ENCODE results near the gene HPSE2.

Gene HPSE2

DNA sequence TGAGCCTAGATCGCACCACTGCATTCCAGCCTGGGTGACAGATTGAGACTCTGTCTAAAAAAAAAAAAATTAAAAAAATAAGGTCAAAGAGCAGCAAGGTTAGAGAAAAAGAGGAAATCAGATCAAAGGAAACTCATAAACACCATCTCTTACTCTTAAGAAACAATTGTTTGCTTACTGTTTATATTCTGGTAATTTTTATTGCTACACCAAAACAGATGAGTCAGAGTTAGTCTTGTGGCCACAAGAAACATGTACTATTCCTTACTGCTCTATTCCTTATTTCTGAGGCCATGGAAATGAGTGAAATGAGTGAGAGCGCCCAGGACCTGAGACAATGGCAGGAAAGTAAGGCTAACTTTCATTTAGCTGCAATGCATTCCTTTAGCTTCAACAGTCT is 387.3 kb downstream of the HPSE2 start:
- TF ChIP-seq, protein P1, sequence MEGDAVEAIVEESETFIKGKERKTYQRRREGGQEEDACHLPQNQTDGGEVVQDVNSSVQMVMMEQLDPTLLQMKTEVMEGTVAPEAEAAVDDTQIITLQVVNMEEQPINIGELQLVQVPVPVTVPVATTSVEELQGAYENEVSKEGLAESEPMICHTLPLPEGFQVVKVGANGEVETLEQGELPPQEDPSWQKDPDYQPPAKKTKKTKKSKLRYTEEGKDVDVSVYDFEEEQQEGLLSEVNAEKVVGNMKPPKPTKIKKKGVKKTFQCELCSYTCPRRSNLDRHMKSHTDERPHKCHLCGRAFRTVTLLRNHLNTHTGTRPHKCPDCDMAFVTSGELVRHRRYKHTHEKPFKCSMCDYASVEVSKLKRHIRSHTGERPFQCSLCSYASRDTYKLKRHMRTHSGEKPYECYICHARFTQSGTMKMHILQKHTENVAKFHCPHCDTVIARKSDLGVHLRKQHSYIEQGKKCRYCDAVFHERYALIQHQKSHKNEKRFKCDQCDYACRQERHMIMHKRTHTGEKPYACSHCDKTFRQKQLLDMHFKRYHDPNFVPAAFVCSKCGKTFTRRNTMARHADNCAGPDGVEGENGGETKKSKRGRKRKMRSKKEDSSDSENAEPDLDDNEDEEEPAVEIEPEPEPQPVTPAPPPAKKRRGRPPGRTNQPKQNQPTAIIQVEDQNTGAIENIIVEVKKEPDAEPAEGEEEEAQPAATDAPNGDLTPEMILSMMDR (conservative IDR thresholded peaks at IDR 0.05): no peak
- H3K27ac ChIP-seq: no peak overlapping the region

DNA sequence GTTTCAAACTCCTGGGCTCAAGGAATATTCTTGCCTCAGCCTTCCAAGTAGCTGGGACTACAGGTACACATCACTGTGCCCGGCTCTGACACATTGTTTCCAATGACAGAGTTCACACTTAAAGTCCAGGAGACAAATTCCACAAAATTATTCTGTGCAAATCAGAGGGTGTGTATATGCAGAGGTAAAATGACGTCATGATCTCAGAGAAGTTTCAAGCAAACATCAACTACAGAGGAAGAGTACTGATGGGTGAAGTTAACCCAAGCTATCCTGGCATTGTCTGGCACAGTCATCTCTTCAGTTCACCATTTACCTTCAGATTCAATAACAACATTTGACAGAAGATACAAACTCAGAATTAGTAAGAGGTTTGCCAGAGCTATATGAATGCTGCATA is 388.9 kb downstream of the HPSE2 start:
- no peak overlapping the region for H3K27ac ChIP-seq
- TF ChIP-seq, protein P1 (conservative IDR thresholded peaks at IDR 0.05): no peak

DNA sequence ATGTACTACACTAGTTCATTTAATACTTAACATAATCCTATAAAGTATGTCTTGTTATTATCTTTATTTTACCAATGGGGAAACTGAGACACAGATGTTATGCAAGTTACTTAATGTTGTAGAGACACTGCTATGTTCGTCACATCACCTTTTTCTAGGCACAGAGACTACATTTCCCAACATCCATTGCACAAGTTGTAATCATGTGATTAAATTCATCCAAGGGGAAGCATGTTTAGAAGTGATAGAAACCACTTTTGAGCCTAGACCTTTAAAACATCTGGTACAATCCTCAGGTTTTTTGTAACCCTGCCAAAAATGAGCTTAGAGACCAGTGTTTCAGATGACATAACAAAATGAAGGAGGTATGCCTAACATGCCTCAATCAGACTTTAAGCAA is 402.1 kb downstream of the HPSE2 start:
- TF ChIP-seq, protein P1 (conservative IDR thresholded peaks at IDR 0.05): no peak
- H3K27ac ChIP-seq: no peak overlapping the region

DNA sequence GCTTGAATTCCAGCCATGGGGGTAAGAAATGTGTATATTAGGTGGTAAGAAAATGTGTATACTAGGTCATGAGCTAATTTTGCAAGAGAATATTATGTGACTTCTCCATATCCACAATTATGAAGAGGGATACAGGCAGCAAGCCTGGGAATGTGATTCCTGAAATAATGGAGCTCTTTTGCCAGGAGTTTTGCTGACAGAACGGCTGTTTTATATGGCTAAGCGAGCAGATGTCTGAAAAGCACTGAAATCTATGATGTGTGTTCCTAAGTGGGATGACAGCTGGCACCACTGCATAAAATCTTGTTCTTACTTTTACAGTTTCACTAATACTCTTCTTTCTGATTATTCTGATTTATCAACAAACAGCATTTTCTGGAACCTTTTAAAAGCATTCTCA is 402.9 kb downstream of the HPSE2 start:
- TF ChIP-seq, protein P1 (conservative IDR thresholded peaks at IDR 0.05): no peak

DNA sequence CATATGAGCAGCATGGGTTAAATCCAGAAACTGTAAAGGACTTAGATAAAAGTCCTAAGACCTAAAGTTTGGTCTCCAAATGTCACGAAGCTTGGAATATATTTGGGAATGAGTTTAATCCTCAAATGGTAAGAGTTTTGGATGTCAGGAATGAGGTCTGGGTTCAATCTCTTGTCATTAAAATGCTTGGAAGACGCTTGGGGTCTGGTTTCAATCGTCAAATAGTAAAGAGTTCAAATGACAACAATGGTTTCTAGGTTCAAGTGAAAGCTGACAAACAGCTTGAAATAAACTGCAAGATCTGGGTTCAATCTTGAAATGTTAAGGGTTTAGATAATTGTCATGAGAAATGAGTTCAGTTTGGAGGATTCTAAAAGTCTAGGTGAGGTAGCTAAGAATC is 403.5 kb downstream of the HPSE2 start:
- TF ChIP-seq, protein P1 (conservative IDR thresholded peaks at IDR 0.05): no peak
- H3K27ac ChIP-seq: no peak overlapping the region

More for the DNA sequence above, 402.9 kb downstream of the HPSE2 start:
- H3K27ac ChIP-seq: no peak overlapping the region

DNA sequence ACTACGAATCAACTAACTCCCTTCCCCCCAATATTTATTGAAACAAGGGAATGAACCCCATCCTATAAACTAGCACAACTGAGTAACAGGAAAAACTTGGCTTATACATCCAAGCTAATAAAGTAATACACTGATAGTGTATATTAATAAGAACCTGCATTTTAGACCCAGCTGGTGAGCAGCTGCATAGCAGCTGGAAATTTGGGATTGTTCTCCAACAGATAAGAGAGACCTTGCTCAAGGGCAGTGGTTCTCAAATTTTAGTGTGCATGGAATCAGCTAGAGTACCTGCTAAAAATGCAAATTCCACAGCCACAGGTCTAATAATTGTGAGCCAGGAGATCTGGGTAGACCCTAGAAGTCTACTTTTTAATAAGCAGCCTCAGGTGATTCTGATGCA is 404.3 kb downstream of the HPSE2 start:
- no peak overlapping the region for H3K27ac ChIP-seq
- TF ChIP-seq, protein P1 (conservative IDR thresholded peaks at IDR 0.05): no peak

DNA sequence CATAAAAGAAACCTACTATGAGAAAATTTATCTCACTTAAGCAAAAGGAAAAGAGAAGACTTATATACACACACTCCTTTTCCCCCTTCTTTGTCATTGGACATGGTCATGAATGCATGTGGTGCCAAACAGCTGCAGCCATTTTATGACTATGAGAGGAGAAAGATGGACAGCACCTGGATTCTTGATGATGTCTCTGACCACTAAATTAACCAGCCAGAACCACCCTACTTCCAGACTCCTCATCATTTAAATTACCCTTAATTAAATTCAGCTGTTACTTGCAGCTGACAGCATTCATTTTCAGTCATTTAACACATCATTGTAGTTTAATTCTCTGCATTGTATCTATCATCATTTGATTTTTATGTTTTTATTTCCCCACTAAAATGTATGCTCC is 409.9 kb downstream of the HPSE2 start:
- TF ChIP-seq, protein P1 (conservative IDR thresholded peaks at IDR 0.05): no peak
- no peak overlapping the region for H3K27ac ChIP-seq

DNA sequence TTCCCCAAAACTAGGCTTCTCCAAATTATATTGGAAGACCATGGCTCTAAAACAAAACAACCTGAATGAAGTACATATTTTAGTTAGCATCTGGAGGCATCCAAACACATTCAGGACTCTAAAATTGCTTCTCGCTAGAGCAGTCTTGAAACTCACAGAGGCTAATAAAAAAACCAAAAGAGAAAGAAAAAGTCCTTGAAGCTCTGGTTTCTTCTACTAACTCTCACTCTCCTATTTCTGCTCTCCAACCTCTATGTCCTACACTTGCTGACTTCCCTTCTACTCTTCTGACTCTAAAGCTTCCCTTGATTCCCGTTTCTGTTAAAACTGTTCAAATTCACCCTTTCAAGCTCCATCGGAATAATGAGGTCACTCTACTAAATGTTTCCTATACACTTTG is 418.3 kb downstream of the HPSE2 start:
- TF ChIP-seq, protein P1 (conservative IDR thresholded peaks at IDR 0.05): no peak
- H3K27ac ChIP-seq: no peak overlapping the region

Data from VCaP (cell line).